Measurements from ENCODE around the gene MAT2A.

- TF ChIP-seq CTCF (optimal IDR thresholded peaks at IDR 0.05 in 1 of 3, IDR thresholded peaks at IDR 0.05 in 1 of 3, conservative IDR thresholded peaks at IDR 0.05 in 1 of 3; ENCODE audit: extremely low read depth in 1 of 3, insufficient read depth in 2 of 3, low read length in 3 of 3), result no peak
- TF ChIP-seq EZH2 (IDR thresholded peaks at IDR 0.05; ENCODE audit: low read length), result no peak
Observed at GRCh38 chr2:85591563-85591962, 52.6 kb downstream of the MAT2A start.
